Measurements from ENCODE around the gene SEZ6L.

GRCh38 chr22:26281941-26282340 is 112.7 kb downstream of the SEZ6L start:
- TF ChIP-seq CTCF (IDR thresholded peaks at IDR 0.05) (no peak), POLR2A (IDR thresholded peaks at IDR 0.05) (no peak)

Measured in adrenal gland (tissue), 5 donors.